C1 segment of cervical spinal cord (tissue), 14 donors: ENCODE measurements around the gene ABCA4.

Experiments used
- DNase-seq, 14 donors: peaks; one replicate each; lab custom pipeline; 2025; lab: John Stamatoyannopoulos, UW

The ABCA4 gene

GRCh38 chr1:94055459-94056122 lies 65.4 kb downstream of the ABCA4 start:
- DNase-seq = no peak

- DNase-seq = no peak
These were observed 70.3 kb downstream of the ABCA4 start for GRCh38 chr1:94050675-94051074.

- DNase-seq = no peak
These were observed 70.7 kb downstream of the ABCA4 start for GRCh38 chr1:94050254-94050653.

GRCh38 chr1:94049791-94050190 lies 71.2 kb downstream of the ABCA4 start:
- peak in 1 of 14 donors; percentile 8 for DNase-seq

- no peak for DNase-seq
These were observed 72.4 kb downstream of the ABCA4 start for GRCh38 chr1:94048413-94049164.

- no peak for DNase-seq
These were observed 73.0 kb downstream of the ABCA4 start for GRCh38 chr1:94047949-94048348.

- DNase-seq = peak in 9 of 14 donors; percentile 12 to 82 (median 22)
These were observed 75.4 kb downstream of the ABCA4 start for GRCh38 chr1:94045465-94046056.

- DNase-seq = no peak
These were observed 76.1 kb downstream of the ABCA4 start for GRCh38 chr1:94044891-94045290.

- DNase-seq = peak in 5 of 14 donors; percentile 3 to 46 (median 12)
These were observed 76.6 kb downstream of the ABCA4 start for GRCh38 chr1:94044290-94044790.

- DNase-seq = no peak
These were observed 77.1 kb downstream of the ABCA4 start for GRCh38 chr1:94043738-94044289.

- DNase-seq = no peak
These were observed 78.6 kb downstream of the ABCA4 start for GRCh38 chr1:94042388-94042787.

- DNase-seq = no peak
These were observed 80.9 kb downstream of the ABCA4 start for GRCh38 chr1:94039871-94040569.

GRCh38 chr1:94039514-94039870 lies 81.5 kb downstream of the ABCA4 start:
- peak in 9 of 14 donors; percentile 2 to 46 (median 13) for DNase-seq

- no peak for DNase-seq
These were observed 82.4 kb downstream of the ABCA4 start for GRCh38 chr1:94038511-94038910.

- no peak for DNase-seq
These were observed 83.3 kb downstream of the ABCA4 start for GRCh38 chr1:94037392-94038229.

GRCh38 chr1:94036730-94037129 lies 84.2 kb downstream of the ABCA4 start:
- DNase-seq = no peak

GRCh38 chr1:94033849-94034248 lies 87.1 kb downstream of the ABCA4 start:
- no peak for DNase-seq

GRCh38 chr1:94032637-94033036 lies 88.3 kb downstream of the ABCA4 start:
- no peak for DNase-seq

GRCh38 chr1:94031591-94031990 lies 89.4 kb downstream of the ABCA4 start:
- DNase-seq = no peak

GRCh38 chr1:94031154-94031553 lies 89.8 kb downstream of the ABCA4 start:
- no peak for DNase-seq
